ENCODE results near the gene EPHA6. TPM values are rescaled to one million over a fixed set of nuclear protein-coding genes. Genes with fewer than 3 reads are reported as not detected.

Gene EPHA6
- total and polyA plus RNA-seq, 2 donors (not counting 3 experiments of a cell fraction or from before 2014, with no cell fraction given) = not detected

DNA sequence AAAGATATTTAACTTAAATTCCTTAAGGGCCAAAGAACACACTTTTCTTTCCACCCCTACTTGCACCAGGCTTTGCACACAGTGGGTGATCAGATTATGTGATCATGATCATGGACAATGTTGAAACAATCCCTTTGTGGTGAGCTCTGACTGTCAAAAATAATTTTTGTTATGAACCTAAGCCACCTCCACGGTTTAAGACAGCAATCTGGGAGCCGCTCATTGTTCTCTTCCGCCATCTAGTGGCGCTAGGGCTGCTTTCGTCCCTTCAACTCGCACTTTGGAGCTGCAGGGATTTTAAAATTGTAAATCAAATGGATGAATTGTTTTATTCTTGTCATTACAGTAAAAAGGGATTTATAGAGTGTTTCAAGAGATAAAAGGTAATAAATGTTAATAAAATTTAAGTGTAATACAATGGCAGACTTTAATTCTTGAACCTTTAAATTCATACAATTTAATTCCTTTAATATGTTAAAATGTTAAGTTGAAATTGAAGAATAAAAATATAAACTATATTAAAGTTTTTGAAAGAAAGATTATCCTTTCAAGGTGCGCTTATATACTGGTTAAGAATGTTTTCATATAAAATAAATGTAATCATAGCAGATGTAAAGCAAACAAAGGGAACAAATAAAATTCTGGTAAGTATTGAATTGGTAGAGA, 904.9 kb downstream of the EPHA6 start:
- intact Hi-C loops (cut with micrococcal nuclease) = loop anchor here (2.0 to 5.0 kb wide), 3 partner anchors 304 to 1387 kb away; no protein-coding TSS in a partner anchor
- Histone ChIP-seq H3K4me1 (ENCODE audit: control insufficient read depth, extremely low read depth, insufficient read depth, low read length) (no peaks in the 10 kb centered on the region), H2AFZ (ENCODE audit: low read depth, low read length) (peak overlapping the region; percentile 52), H3K36me3 (ENCODE audit: control insufficient read depth in 2 of 2, extremely low read depth in 1 of 2, insufficient read depth in 2 of 2, low read length in 2 of 2) (no peaks in the 10 kb centered on the region), H3K27me3 (ENCODE audit: control insufficient read depth in 2 of 2, insufficient read depth in 2 of 2, low read length in 2 of 2) (peaks cover 1 to 6% of the 10 kb centered on the region in 2 experiments), H3K79me2 (ENCODE audit: control insufficient read depth, insufficient read depth, low read length) (no peaks in the 10 kb centered on the region), H3K9me1 (replicated peaks; ENCODE audit: control insufficient read depth, extremely low read depth, insufficient read depth, low read length) (no peaks in the 10 kb centered on the region), H3K27ac (ENCODE audit: insufficient read depth, low read depth, low read length) (no peak overlapping the region), H4K20me1 (replicated peaks; ENCODE audit: control insufficient read depth, extremely low read depth, insufficient read depth, low read length) (no peaks in the 10 kb centered on the region), H3K4me2 (ENCODE audit: insufficient read depth, low read length) (peak overlapping the region; percentile 31), H3K9me3 (replicated peaks; ENCODE audit: control insufficient read depth, insufficient read depth, low read length) (no peaks in the 10 kb centered on the region), H3K4me3 (replicated peaks in 1 of 3; ENCODE audit: insufficient read depth in 1 of 3, low read depth in 1 of 3, low read length in 3 of 3) (no peak overlapping the region), H3K9ac (replicated peaks; ENCODE audit: extremely low read depth, insufficient read depth, low read length) (no peak overlapping the region)
- TF ChIP-seq POLR2AphosphoS5 (IDR thresholded peaks at IDR 0.05; ENCODE audit: insufficient read depth, low read depth, low read length) = no peak
- TF ChIP-seq, protein P1, sequence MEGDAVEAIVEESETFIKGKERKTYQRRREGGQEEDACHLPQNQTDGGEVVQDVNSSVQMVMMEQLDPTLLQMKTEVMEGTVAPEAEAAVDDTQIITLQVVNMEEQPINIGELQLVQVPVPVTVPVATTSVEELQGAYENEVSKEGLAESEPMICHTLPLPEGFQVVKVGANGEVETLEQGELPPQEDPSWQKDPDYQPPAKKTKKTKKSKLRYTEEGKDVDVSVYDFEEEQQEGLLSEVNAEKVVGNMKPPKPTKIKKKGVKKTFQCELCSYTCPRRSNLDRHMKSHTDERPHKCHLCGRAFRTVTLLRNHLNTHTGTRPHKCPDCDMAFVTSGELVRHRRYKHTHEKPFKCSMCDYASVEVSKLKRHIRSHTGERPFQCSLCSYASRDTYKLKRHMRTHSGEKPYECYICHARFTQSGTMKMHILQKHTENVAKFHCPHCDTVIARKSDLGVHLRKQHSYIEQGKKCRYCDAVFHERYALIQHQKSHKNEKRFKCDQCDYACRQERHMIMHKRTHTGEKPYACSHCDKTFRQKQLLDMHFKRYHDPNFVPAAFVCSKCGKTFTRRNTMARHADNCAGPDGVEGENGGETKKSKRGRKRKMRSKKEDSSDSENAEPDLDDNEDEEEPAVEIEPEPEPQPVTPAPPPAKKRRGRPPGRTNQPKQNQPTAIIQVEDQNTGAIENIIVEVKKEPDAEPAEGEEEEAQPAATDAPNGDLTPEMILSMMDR (IDR thresholded peaks at IDR 0.05; ENCODE audit: extremely low read depth in 1 of 2, insufficient read depth in 1 of 2, low read depth in 1 of 2, low read length in 2 of 2) = peak; percentile 82 to 93
- TF ChIP-seq GATA2 (IDR thresholded peaks at IDR 0.05; ENCODE audit: insufficient read depth, insufficient read length, low read depth, low read length) = no peak
- ChIA-PET POLR2A (interaction anchor here (0.5 to 0.6 kb wide), 2 partner anchors 195 to 271 kb away, joined by 3 read pairs; no protein-coding TSS in a partner anchor), CTCF (interaction anchor here (0.5 to 2.3 kb wide), 34 partner anchors 9 to 1709 kb away, joined by 3 to 63 read pairs (median 4); partner anchors contain the start of genes ARL6 and CRYBG3)
- dilution Hi-C loops (cut with MboI; ENCODE audit: extremely low pct_ligation_motif_present, low sequenced_read_pairs) = no loop called here
- no TSS peak for BruUV-seq (replicated peaks)
- FAIRE-seq = peak; percentile 75
- DNase-seq (ENCODE audit: low read depth, low spot score) = peak; percentile 77

DNA sequence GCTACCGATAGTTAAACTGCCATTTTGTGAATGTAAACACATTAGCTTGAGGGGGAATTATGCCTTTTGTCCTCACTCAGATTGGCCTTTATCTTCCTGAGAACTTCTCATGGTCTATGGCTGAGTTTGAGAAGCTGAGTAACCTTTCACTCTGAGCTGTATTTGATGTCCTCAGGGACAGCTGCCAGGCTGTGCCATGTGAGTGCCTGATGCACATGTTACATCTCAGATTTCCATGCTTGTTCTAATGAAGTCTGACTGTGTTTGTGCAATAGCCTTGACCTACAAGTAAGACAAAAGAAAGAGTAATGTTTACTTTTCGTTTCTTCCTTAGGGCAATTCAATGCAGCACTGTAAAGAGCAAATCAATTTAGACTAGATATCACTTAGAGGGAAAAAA, 906.0 kb downstream of the EPHA6 start:
- H3K27ac ChIP-seq (ENCODE audit: insufficient read depth, low read depth, low read length) = no peak overlapping the region
- DNase-seq (ENCODE audit: low read depth, low spot score) (no peak), FAIRE-seq (no peak)
- no peak overlapping the region for H3K4me2 ChIP-seq (ENCODE audit: insufficient read depth, low read length)
- no peaks in the 10 kb centered on the region for H3K4me1 ChIP-seq (ENCODE audit: control insufficient read depth, extremely low read depth, insufficient read depth, low read length)
- H2AFZ ChIP-seq (ENCODE audit: low read depth, low read length) = no peak overlapping the region
- no peaks in the 10 kb centered on the region for H3K9me1 ChIP-seq (replicated peaks; ENCODE audit: control insufficient read depth, extremely low read depth, insufficient read depth, low read length)
- no peak overlapping the region for H3K9ac ChIP-seq (replicated peaks; ENCODE audit: extremely low read depth, insufficient read depth, low read length)
- ChIA-PET POLR2A (no interaction called here), CTCF (interaction anchor here (1.1 to 2.3 kb wide), 4 partner anchors 15 to 857 kb away, joined by 4 to 63 read pairs (median 22); no protein-coding TSS in a partner anchor)
- TF ChIP-seq MYC (IDR thresholded peaks at IDR 0.05; ENCODE audit: low read depth, low read length) (no peak), POLR2AphosphoS5 (IDR thresholded peaks at IDR 0.05; ENCODE audit: insufficient read depth, low read depth, low read length) (no peak), JUN (IDR thresholded peaks at IDR 0.05; ENCODE audit: borderline replicate concordance, insufficient read depth, insufficient read length, low read depth) (no peak), GATA2 (IDR thresholded peaks at IDR 0.05; ENCODE audit: insufficient read depth, insufficient read length, low read depth, low read length) (no peak), FOS (IDR thresholded peaks at IDR 0.05; ENCODE audit: borderline replicate concordance, insufficient read depth, low read length) (no peak), POLR2A (IDR thresholded peaks at IDR 0.05; ENCODE audit: low read depth, low read length) (no peak), EZH2 (IDR thresholded peaks at IDR 0.05; ENCODE audit: borderline replicate concordance, low read depth, low read length, severe bottlenecking) (no peak)
- TF ChIP-seq, protein P1 (IDR thresholded peaks at IDR 0.05; ENCODE audit: extremely low read depth in 1 of 2, insufficient read depth in 1 of 2, low read depth in 1 of 2, low read length in 2 of 2) = no peak
- TF ChIP-seq, protein P2, sequence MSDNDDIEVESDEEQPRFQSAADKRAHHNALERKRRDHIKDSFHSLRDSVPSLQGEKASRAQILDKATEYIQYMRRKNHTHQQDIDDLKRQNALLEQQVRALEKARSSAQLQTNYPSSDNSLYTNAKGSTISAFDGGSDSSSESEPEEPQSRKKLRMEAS (IDR thresholded peaks at IDR 0.05; ENCODE audit: insufficient read depth, insufficient read length) = no peak
- H3K79me2 ChIP-seq (ENCODE audit: control insufficient read depth, insufficient read depth, low read length) = no peaks in the 10 kb centered on the region
- no peaks in the 10 kb centered on the region for H3K9me3 ChIP-seq (replicated peaks; ENCODE audit: control insufficient read depth, insufficient read depth, low read length)
- H4K20me1 ChIP-seq (replicated peaks; ENCODE audit: control insufficient read depth, extremely low read depth, insufficient read depth, low read length) = no peaks in the 10 kb centered on the region
- H3K36me3 ChIP-seq (ENCODE audit: control insufficient read depth in 2 of 2, extremely low read depth in 1 of 2, insufficient read depth in 2 of 2, low read length in 2 of 2) = no peaks in the 10 kb centered on the region
- H3K27me3 ChIP-seq (ENCODE audit: control insufficient read depth in 2 of 2, insufficient read depth in 2 of 2, low read length in 2 of 2) = peaks cover 5 to 6% of the 10 kb centered on the region in 2 experiments
- no peak overlapping the region for H3K4me3 ChIP-seq (replicated peaks in 1 of 3; ENCODE audit: insufficient read depth in 1 of 3, low read depth in 1 of 3, low read length in 3 of 3)
- BruUV-seq (replicated peaks) = no TSS peak
- intact Hi-C loops (cut with micrococcal nuclease) = no loop called here
- dilution Hi-C loops (cut with MboI; ENCODE audit: extremely low pct_ligation_motif_present, low sequenced_read_pairs) = no loop called here

Data from endothelial cell of umbilical vein (primary cell).